Left kidney (tissue), 2 donors: ENCODE measurements around the gene MYL5. TPM values are rescaled to one million over a fixed set of nuclear protein-coding genes. Genes with fewer than 3 reads are reported as not detected.
"Not testable (repeated sequence)": the region's sequence is repeated elsewhere in the genome, so short reads cannot be mapped to it uniquely, and the experiment has no call there.

ENCODE experiments used
- DNase-seq: peaks from one replicate; pipeline ENCODE4 v3.0.0-alpha.2; 2013
- polyA plus RNA-seq: library from polyadenylated mRNA; unstranded; fragments of 120-200 nt; gene quantifications from one replicate; pipeline ENCODE4 v1.2.1, GENCODE V29; 2013; ENCODE audit not compliant: insufficient read length

The MYL5 gene
- polyA plus RNA-seq, 1 donor, result 19.0 TPM

DNA sequence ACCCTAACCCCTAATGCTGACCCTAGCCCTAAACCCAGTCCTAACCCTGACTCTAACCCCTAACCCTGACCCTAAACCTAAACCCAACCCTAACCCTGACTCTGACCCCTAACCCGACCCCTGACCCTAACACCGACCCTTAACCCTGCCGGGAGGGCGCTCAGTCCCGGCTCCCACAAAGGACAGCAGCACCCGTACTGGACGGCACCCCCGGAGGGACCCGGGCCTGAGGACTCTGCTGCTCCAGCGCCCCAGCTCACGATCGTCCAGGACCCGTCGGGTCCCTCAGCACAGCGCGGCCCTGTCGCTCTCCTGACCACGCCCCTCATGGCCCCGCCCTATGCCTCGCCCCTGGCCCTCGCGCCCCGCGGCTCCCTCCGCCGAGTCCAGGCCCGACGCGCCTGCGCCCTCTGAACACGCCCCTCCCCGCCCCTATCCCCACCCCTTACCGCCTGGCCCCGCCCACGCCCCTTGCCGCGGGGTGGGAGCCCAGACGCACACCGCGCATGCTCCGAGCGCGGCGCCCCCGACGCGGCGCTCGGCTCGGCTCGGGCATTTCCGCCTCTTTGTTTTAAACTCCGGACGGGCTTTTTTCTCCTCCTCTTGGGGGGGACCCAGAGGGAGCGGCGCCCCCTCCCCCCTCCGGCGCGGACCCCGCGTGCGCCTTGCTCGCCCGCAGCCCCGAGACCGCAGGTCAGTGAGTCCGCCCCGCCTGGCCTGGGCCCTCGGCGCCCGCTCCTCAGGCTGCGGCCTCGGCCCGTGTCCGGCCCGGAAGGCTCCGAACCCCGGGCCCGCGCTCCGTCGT lies 31.1 kb downstream of the MYL5 start, which contains the start of gene PCGF3:
TSS of gene PCGF3 (plus strand) at position 555 of the 805 bp plus-strand sequence. CDS start 27,849 bp downstream, outside the sequence.
- peak; percentile 94 for DNase-seq

DNA sequence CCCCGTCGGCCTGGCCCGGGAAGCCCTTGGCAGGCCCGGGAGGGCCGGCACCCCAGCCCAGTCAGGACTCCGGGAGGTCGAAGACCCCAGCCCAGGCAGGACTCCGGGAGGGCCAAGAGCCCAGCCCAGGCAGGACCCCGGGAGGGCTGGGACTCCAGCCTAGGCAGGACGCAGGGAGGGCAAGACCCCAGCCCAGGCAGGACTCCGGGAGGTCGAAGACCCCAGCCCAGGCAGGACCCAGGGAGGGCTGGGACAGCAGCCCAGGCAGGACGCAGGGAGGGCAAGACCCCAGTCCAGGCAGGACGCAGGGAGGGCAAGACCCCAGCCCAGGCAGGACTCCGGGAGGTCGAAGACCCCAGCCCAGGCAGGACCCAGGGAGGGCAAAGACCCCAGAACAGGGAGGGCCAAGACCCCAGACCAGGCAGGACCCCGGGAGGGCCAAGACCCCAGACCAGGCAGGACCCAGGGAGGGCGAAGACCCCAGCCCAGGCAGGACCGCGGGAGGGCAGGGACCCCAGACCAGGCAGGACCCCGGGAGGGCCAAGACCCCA lies 31.8 kb downstream of the MYL5 start:
- DNase-seq, result not testable (repeated sequence)

- no peak for DNase-seq
Observed at GRCh38 chr4:706834-707598, 32.7 kb downstream of the MYL5 start.

GRCh38 chr4:707929-708630 lies 33.7 kb downstream of the MYL5 start:
- no peak for DNase-seq

DNA sequence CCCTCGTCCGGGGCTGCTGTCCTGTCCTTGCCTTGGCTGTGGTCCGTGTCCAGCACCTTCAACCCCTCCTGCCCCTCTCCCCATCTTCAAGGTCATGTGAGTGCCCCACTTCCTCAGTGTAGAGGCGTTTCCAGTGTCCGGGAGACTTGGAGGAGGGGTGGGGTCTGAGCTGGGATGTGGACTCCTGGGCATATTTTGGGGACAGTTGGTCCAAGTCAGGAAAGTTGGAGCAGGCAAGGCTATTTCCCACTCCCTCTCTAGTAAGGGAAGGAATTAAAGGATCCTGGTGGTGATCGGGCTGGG lies 34.2 kb downstream of the MYL5 start:
- DNase-seq, result no peak

GRCh38 chr4:709348-709747 lies 35.0 kb downstream of the MYL5 start:
- no peak for DNase-seq

- DNase-seq, result no peak
Observed at GRCh38 chr4:710116-710515, 35.8 kb downstream of the MYL5 start.

- no peak for DNase-seq
Observed at GRCh38 chr4:710916-711315, 36.6 kb downstream of the MYL5 start.

- DNase-seq, result no peak
Observed at GRCh38 chr4:712093-712492, 37.8 kb downstream of the MYL5 start.

DNA sequence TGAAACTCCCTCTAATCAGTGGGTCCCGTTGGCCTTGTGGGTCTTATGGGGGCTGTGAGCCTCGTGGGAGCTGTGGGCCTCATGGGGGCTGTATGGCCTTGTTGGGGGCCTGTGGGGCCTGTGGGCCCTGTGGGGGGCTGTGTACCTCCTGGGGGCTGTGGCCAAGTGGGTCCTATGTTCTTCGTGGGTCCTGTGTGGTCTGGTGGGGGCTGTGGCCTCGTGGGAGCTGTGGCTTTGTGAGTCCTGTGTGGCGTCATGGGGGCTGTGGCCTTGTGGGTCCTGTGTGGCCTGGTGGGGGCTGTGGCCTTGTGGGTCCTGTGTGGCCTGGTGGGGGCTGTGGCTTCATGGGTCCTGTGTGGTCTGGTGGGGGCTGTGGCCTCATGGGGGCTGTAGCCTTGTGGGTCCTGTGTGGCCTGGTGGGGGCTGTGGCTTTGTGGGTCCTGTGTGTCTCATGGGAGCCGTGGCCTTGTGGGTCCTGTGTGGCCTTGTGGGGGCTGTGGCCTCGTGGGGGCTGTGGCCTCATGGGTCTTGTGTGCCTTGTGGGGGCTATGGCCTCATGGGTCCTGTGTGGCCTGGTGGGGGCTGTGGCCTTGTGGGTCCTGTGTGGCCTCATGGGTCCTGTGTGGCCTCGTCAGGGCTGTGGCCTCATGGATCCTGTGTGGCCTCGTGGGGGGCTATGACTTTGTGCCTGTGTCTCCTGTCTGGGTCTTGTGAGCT lies 38.7 kb downstream of the MYL5 start:
- no peak for DNase-seq

GRCh38 chr4:714087-714486 lies 39.7 kb downstream of the MYL5 start:
- DNase-seq, result no peak

- no peak for DNase-seq
Observed at GRCh38 chr4:717601-718320, 43.4 kb downstream of the MYL5 start.

DNA sequence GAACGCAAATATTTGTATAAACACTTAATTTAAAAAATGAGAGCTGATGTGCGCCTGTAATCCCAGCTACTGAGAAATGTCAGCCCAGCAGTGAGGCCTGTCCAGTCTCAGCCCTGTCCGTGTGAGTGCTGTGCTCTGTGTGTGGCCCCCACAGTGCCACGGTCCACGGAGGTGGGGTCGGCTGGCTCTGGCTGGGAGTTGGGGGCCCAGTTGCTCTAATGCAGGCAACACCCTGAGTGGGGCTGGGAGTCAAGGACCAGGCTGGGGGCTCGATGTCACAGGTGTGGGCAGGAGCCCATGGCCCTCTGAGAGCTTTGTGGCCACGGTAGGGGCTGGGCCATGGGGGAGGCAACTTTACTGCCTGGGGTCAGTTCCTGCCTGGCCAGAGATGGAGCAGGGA lies 44.1 kb downstream of the MYL5 start:
- DNase-seq, result no peak

GRCh38 chr4:720111-720860 lies 45.9 kb downstream of the MYL5 start:
- DNase-seq, result no peak

DNA sequence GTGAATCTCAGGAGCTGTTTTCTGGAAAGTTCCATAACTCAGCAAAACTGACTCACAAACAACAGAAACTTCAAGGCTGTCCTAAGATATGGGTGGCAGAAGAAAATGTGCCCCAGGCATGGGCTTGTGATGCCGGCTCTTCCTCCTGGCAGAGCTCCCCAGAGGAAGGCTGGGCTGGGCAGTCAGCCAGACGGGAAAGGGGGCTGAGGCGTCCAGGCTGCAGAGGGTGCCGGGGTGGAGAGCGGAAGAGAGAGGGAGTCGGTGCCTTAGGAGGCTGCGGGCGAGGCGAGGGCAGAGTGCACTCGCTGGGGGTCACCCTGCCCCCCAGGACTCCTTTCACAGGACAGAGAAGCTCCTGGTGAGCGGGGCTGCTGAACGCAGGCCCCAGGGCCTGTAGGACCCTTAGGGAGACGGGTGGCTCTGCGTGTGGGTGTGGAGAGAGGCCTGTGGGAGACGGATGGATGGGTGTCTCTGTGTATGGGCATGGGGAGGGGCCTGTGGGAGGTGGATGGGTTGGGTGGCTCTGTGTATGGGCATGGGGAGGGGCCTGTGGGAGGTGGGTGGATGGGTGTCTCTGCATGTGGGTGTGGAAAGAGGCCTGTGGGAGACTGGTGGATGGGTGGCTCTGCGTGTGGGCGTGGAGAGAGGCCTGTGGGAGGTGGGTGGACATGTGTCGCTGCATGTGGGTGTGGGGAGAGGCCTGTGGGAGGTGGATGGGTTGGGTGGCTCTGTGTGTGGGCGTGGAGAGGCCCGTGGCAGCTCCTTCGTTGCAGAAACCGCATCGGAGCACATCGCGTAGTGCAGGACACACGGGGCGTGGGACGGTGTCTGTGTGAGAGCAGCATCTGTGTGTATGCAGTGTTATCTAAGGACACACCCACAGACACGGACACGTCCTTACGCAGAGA lies 47.2 kb downstream of the MYL5 start:
- no peak for DNase-seq

GRCh38 chr4:722169-722725 lies 47.9 kb downstream of the MYL5 start:
- no peak for DNase-seq

- no peak for DNase-seq
Observed at GRCh38 chr4:722851-723360, 48.6 kb downstream of the MYL5 start.

- no peak for DNase-seq
Observed at GRCh38 chr4:723751-724530, 49.6 kb downstream of the MYL5 start.
